ENCODE measurements around the gene GNG8. TPM values are rescaled to one million over a fixed set of nuclear protein-coding genes. Genes with fewer than 3 reads are reported as not detected.

Gene GNG8
- total and polyA plus RNA-seq, 2 of the 13 experiments (the other 11 are each of a cell fraction or from before 2014, with no cell fraction given) = not detected

DNA sequence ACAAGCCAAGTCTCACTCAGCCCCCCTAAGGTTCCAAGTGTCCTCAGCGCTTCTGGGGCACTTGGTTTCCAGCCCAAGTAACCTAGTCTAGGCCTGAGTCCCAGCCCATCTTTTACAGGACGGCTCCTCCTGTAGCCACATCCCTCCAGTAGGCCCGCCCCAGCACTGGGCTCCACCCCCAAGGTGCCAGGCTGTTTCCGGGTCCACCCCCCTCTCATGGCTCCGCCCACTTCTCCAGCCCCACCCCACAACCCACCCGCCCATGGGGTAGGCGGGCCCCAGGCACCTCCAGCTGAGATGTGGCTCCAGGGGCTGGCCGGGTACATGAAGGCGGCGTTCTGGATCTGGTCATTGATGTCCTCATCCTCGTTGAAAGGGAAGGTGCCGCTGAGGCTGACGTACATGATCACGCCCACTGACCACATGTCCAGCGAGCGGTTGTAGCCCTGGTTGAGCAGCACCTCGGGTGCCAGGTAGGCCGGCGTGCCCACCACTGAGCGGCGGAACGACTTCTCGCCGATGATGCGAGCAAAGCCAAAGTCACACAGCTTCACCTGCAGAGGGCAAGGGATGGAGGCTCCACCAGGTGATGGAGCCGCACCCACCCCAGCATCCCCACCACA lies 42.2 kb upstream of the GNG8 start:
- H3K9ac ChIP-seq (ENCODE audit: insufficient read depth, low read depth, low read length) = no peak overlapping the region
- ATAC-seq = no peak; the same call in 2 of the 3 replicates
- H4K20me1 ChIP-seq (ENCODE audit: insufficient read depth, low read length) = 0 out of 2 replicates have a peak, but pooled peaks cover 2% of the 10 kb centered on the region
- no peaks in the 10 kb centered on the region for H3K79me2 ChIP-seq (ENCODE audit: insufficient read depth, low read length)
- no peak overlapping the region for H3K4me3 ChIP-seq (replicated peaks in 1 of 3; ENCODE audit: insufficient read depth in 1 of 3, low read depth in 2 of 3, low read length in 3 of 3)
- ChIA-PET POLR2A (no interaction called here), CTCF (ENCODE audit: low intra/inter-chr PET ratio, low total read pairs) (no interaction called here)
- BruUV-seq (replicated peaks) = no TSS peak
- no peaks in the 10 kb centered on the region for H3K9me3 ChIP-seq (ENCODE audit: low read length)
- no peak overlapping the region for H3K4me2 ChIP-seq (ENCODE audit: low read depth, low read length)
- H3K36me3 ChIP-seq (replicated peaks in 1 of 2; ENCODE audit: control insufficient read depth in 1 of 2, insufficient read depth in 2 of 2, low read length in 2 of 2) = peaks cover 10 to 49% of the 10 kb centered on the region in 2 experiments
- no peak overlapping the region for H3K27ac ChIP-seq (ENCODE audit: extremely low read length, insufficient read depth, low read length)
- no peaks in the 10 kb centered on the region for H3K4me1 ChIP-seq (ENCODE audit: insufficient read depth, low read length)
- TF ChIP-seq, protein P1, sequence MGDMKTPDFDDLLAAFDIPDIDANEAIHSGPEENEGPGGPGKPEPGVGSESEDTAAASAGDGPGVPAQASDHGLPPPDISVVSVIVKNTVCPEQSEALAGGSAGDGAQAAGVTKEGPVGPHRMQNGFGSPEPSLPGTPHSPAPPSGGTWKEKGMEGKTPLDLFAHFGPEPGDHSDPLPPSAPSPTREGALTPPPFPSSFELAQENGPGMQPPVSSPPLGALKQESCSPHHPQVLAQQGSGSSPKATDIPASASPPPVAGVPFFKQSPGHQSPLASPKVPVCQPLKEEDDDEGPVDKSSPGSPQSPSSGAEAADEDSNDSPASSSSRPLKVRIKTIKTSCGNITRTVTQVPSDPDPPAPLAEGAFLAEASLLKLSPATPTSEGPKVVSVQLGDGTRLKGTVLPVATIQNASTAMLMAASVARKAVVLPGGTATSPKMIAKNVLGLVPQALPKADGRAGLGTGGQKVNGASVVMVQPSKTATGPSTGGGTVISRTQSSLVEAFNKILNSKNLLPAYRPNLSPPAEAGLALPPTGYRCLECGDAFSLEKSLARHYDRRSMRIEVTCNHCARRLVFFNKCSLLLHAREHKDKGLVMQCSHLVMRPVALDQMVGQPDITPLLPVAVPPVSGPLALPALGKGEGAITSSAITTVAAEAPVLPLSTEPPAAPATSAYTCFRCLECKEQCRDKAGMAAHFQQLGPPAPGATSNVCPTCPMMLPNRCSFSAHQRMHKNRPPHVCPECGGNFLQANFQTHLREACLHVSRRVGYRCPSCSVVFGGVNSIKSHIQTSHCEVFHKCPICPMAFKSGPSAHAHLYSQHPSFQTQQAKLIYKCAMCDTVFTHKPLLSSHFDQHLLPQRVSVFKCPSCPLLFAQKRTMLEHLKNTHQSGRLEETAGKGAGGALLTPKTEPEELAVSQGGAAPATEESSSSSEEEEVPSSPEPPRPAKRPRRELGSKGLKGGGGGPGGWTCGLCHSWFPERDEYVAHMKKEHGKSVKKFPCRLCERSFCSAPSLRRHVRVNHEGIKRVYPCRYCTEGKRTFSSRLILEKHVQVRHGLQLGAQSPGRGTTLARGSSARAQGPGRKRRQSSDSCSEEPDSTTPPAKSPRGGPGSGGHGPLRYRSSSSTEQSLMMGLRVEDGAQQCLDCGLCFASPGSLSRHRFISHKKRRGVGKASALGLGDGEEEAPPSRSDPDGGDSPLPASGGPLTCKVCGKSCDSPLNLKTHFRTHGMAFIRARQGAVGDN (CRISPR knock-in tag; IDR thresholded peaks at IDR 0.05) = no peak
- TF ChIP-seq MTF2 (CRISPR knock-in tag; IDR thresholded peaks at IDR 0.05; ENCODE audit: borderline replicate concordance) (no peak), ZNF24 (IDR thresholded peaks at IDR 0.05) (no peak), ZNF597 (CRISPR knock-in tag; IDR thresholded peaks at IDR 0.05) (no peak), SIN3A (IDR thresholded peaks at IDR 0.05; ENCODE audit: borderline replicate concordance, low read depth, low read length) (no peak), TP53 (CRISPR knock-in tag; conservative IDR thresholded peaks at IDR 0.05) (no peak), ATRX (CRISPR knock-in tag; IDR thresholded peaks at IDR 0.05; ENCODE audit: borderline replicate concordance) (no peak), ZNF891 (CRISPR knock-in tag; IDR thresholded peaks at IDR 0.05) (no peak)
- TF ChIP-seq, protein P2, sequence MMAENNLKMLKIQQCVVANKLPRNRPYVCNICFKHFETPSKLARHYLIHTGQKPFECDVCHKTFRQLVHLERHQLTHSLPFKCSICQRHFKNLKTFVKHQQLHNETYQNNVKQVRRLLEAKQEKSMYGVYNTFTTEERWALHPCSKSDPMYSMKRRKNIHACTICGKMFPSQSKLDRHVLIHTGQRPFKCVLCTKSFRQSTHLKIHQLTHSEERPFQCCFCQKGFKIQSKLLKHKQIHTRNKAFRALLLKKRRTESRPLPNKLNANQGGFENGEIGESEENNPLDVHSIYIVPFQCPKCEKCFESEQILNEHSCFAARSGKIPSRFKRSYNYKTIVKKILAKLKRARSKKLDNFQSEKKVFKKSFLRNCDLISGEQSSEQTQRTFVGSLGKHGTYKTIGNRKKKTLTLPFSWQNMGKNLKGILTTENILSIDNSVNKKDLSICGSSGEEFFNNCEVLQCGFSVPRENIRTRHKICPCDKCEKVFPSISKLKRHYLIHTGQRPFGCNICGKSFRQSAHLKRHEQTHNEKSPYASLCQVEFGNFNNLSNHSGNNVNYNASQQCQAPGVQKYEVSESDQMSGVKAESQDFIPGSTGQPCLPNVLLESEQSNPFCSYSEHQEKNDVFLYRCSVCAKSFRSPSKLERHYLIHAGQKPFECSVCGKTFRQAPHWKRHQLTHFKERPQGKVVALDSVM (CRISPR knock-in tag; IDR thresholded peaks at IDR 0.05) = no peak
- no peaks in the 10 kb centered on the region for H3K27me3 ChIP-seq (ENCODE audit: control insufficient read depth in 1 of 2, insufficient read depth in 2 of 2, low read length in 2 of 2)
- 94% methylated on average over 23 of the region's 26 CpGs for WGBS (ENCODE audit: low lambda C conversion rate)
- no peak overlapping the region for H2AFZ ChIP-seq (ENCODE audit: low read length)
- intact Hi-C loops (cut with micrococcal nuclease; ENCODE audit: unreplicated experiment) = no loop called here
- FAIRE-seq = no peak
- in situ Hi-C loops (cut with HindIII; ENCODE audit: extremely low pct_ligation_motif_present, low pct_unique_long_range_greater_than_20kb) = no loop called here
- no peak for DNase-seq (ENCODE audit: low spot score)
